ENCODE measurements around the gene ZNF189.
A peak's percentile ranks its signal among the peaks of the same experiment; 100 is the strongest.

Gene ZNF189

GRCh38 chr9:101394687-101395086, 4.0 kb upstream of the ZNF189 start:
- Mint-ChIP-seq H3K36me3 (ENCODE audit: low read depth) (peaks cover 60% of the 10 kb centered on the region), H3K27ac (no peak overlapping the region), H3K9me3 (peaks cover 35% of the 10 kb centered on the region), H3K4me3 (no peak overlapping the region), H3K27me3 (ENCODE audit: low read depth) (no peaks in the 10 kb centered on the region), H3K4me1 (ENCODE audit: low read depth) (peaks cover 24% of the 10 kb centered on the region)

- peak overlapping the region; percentile 99 for H3K27ac Mint-ChIP-seq
- peaks cover 62% of the 10 kb centered on the region for H3K36me3 Mint-ChIP-seq (ENCODE audit: low read depth)
- H3K9me3 Mint-ChIP-seq = peaks cover 40% of the 10 kb centered on the region
- H3K4me1 Mint-ChIP-seq (ENCODE audit: low read depth) = peaks cover 40% of the 10 kb centered on the region
- H3K4me3 Mint-ChIP-seq = peak overlapping the region; percentile 98
- H3K27me3 Mint-ChIP-seq (ENCODE audit: low read depth) = no peaks in the 10 kb centered on the region
Measured at GRCh38 chr9:101397746-101398067, 944 bp upstream of the ZNF189 start.

GRCh38 chr9:101398930-101399642, 435 bp downstream of the ZNF189 start:
- Mint-ChIP-seq H3K4me3 (peak overlapping the region; percentile 98), H3K27ac (peak overlapping the region; percentile 99), H3K4me1 (ENCODE audit: low read depth) (peaks cover 41% of the 10 kb centered on the region), H3K9me3 (peaks cover 41% of the 10 kb centered on the region), H3K27me3 (ENCODE audit: low read depth) (no peaks in the 10 kb centered on the region), H3K36me3 (ENCODE audit: low read depth) (peaks cover 64% of the 10 kb centered on the region)

GRCh38 chr9:101399643-101399970, 956 bp downstream of the ZNF189 start:
- peak overlapping the region; percentile 99 for H3K27ac Mint-ChIP-seq
- H3K27me3 Mint-ChIP-seq (ENCODE audit: low read depth) = no peaks in the 10 kb centered on the region
- peaks cover 41% of the 10 kb centered on the region for H3K4me1 Mint-ChIP-seq (ENCODE audit: low read depth)
- peaks cover 64% of the 10 kb centered on the region for H3K36me3 Mint-ChIP-seq (ENCODE audit: low read depth)
- H3K9me3 Mint-ChIP-seq = peaks cover 41% of the 10 kb centered on the region
- peak overlapping the region; percentile 98 for H3K4me3 Mint-ChIP-seq

GRCh38 chr9:101400120-101400519, 1.5 kb downstream of the ZNF189 start:
- H3K27me3 Mint-ChIP-seq (ENCODE audit: low read depth) = no peaks in the 10 kb centered on the region
- peaks cover 41% of the 10 kb centered on the region for H3K4me1 Mint-ChIP-seq (ENCODE audit: low read depth)
- H3K9me3 Mint-ChIP-seq = peaks cover 43% of the 10 kb centered on the region
- peaks cover 64% of the 10 kb centered on the region for H3K36me3 Mint-ChIP-seq (ENCODE audit: low read depth)
- H3K27ac Mint-ChIP-seq = peak overlapping the region; percentile 71
- H3K4me3 Mint-ChIP-seq = peak overlapping the region; percentile 98

- H3K27ac Mint-ChIP-seq = no peak overlapping the region
- H3K36me3 Mint-ChIP-seq (ENCODE audit: low read depth) = peaks cover 82% of the 10 kb centered on the region
- peaks cover 69% of the 10 kb centered on the region for H3K9me3 Mint-ChIP-seq
- H3K4me1 Mint-ChIP-seq (ENCODE audit: low read depth) = peaks cover 30% of the 10 kb centered on the region
- H3K27me3 Mint-ChIP-seq (ENCODE audit: low read depth) = no peaks in the 10 kb centered on the region
- H3K4me3 Mint-ChIP-seq = no peak overlapping the region
Measured at GRCh38 chr9:101403516-101404285, 5.0 kb downstream of the ZNF189 start.

- Mint-ChIP-seq H3K4me3 (no peak overlapping the region), H3K36me3 (ENCODE audit: low read depth) (peaks cover 66% of the 10 kb centered on the region), H3K27me3 (ENCODE audit: low read depth) (no peaks in the 10 kb centered on the region), H3K27ac (no peak overlapping the region), H3K9me3 (peaks cover 85% of the 10 kb centered on the region), H3K4me1 (ENCODE audit: low read depth) (no peaks in the 10 kb centered on the region)
Measured at GRCh38 chr9:101408374-101409078, 9.9 kb downstream of the ZNF189 start.

- no peaks in the 10 kb centered on the region for H3K4me1 Mint-ChIP-seq (ENCODE audit: low read depth)
- H3K9me3 Mint-ChIP-seq = peaks cover 85% of the 10 kb centered on the region
- no peak overlapping the region for H3K4me3 Mint-ChIP-seq
- no peaks in the 10 kb centered on the region for H3K27me3 Mint-ChIP-seq (ENCODE audit: low read depth)
- H3K36me3 Mint-ChIP-seq (ENCODE audit: low read depth) = peaks cover 64% of the 10 kb centered on the region
- no peak overlapping the region for H3K27ac Mint-ChIP-seq
Measured at GRCh38 chr9:101409079-101409477, 10.4 kb downstream of the ZNF189 start.

GRCh38 chr9:101414839-101415238, 16.2 kb downstream of the ZNF189 start:
- Mint-ChIP-seq H3K36me3 (ENCODE audit: low read depth) (peaks cover 16% of the 10 kb centered on the region), H3K4me1 (ENCODE audit: low read depth) (no peaks in the 10 kb centered on the region), H3K4me3 (no peak overlapping the region), H3K9me3 (peaks cover 65% of the 10 kb centered on the region), H3K27me3 (ENCODE audit: low read depth) (no peaks in the 10 kb centered on the region), H3K27ac (no peak overlapping the region)

- H3K4me3 Mint-ChIP-seq = no peak overlapping the region
- no peak overlapping the region for H3K27ac Mint-ChIP-seq
- no peaks in the 10 kb centered on the region for H3K4me1 Mint-ChIP-seq (ENCODE audit: low read depth)
- peaks cover 16% of the 10 kb centered on the region for H3K36me3 Mint-ChIP-seq (ENCODE audit: low read depth)
- no peaks in the 10 kb centered on the region for H3K27me3 Mint-ChIP-seq (ENCODE audit: low read depth)
- H3K9me3 Mint-ChIP-seq = peaks cover 59% of the 10 kb centered on the region
Measured at GRCh38 chr9:101415578-101415977, 16.9 kb downstream of the ZNF189 start.

GRCh38 chr9:101417389-101417788, 18.7 kb downstream of the ZNF189 start:
- Mint-ChIP-seq H3K36me3 (ENCODE audit: low read depth) (peaks cover 10% of the 10 kb centered on the region), H3K4me3 (no peak overlapping the region), H3K27ac (no peak overlapping the region), H3K27me3 (ENCODE audit: low read depth) (no peaks in the 10 kb centered on the region), H3K9me3 (peaks cover 47% of the 10 kb centered on the region), H3K4me1 (ENCODE audit: low read depth) (no peaks in the 10 kb centered on the region)

GRCh38 chr9:101417977-101418376, 19.3 kb downstream of the ZNF189 start:
- Mint-ChIP-seq H3K9me3 (peaks cover 41% of the 10 kb centered on the region), H3K27ac (no peak overlapping the region), H3K4me1 (ENCODE audit: low read depth) (no peaks in the 10 kb centered on the region), H3K27me3 (ENCODE audit: low read depth) (no peaks in the 10 kb centered on the region), H3K36me3 (ENCODE audit: low read depth) (peaks cover 10% of the 10 kb centered on the region), H3K4me3 (no peak overlapping the region)

- H3K4me1 Mint-ChIP-seq (ENCODE audit: low read depth) = no peaks in the 10 kb centered on the region
- no peak overlapping the region for H3K4me3 Mint-ChIP-seq
- H3K27me3 Mint-ChIP-seq (ENCODE audit: low read depth) = no peaks in the 10 kb centered on the region
- peaks cover 38% of the 10 kb centered on the region for H3K9me3 Mint-ChIP-seq
- H3K27ac Mint-ChIP-seq = no peak overlapping the region
- H3K36me3 Mint-ChIP-seq (ENCODE audit: low read depth) = peaks cover 4% of the 10 kb centered on the region
Measured at GRCh38 chr9:101418518-101419430, 20.1 kb downstream of the ZNF189 start.

- Mint-ChIP-seq H3K27ac (no peak overlapping the region), H3K27me3 (ENCODE audit: low read depth) (no peaks in the 10 kb centered on the region), H3K36me3 (ENCODE audit: low read depth) (no peaks in the 10 kb centered on the region), H3K9me3 (peaks cover 33% of the 10 kb centered on the region), H3K4me1 (ENCODE audit: low read depth) (no peaks in the 10 kb centered on the region), H3K4me3 (no peak overlapping the region)
Measured at GRCh38 chr9:101419863-101420262, 21.2 kb downstream of the ZNF189 start.
